HEK293 (cell line): ENCODE measurements around the gene NUMA1.

Experiments used
- CTCF ChIA-PET: fragments of 350-600 bp; formaldehyde crosslinking; extraction: SDS; loops from one replicate; lab custom pipeline; 2021; ENCODE audit warnings: antibody characterized with exemption; lab: Yijun Ruan, JAX
- POLR2A ChIA-PET: fragments of 300-600 bp; formaldehyde crosslinking; extraction: SDS; loops from one replicate; lab custom pipeline; 2020; ENCODE audit warnings: antibody characterized with exemption, inconsistent platforms; lab: Yijun Ruan, JAX
- H3K27ac ChIP-seq: fragments of 200-500 bp; sonication (Bioruptor generic); 2 replicates; pipeline ENCODE4 v1.5.1; 2014; ENCODE audit warnings: low read depth, low read length, control low read depth, inconsistent platforms; ENCODE audit errors: extremely low read depth
- H3K36me3 ChIP-seq, 2 experiments: fragments of 200-500 bp in 1 of 2; sonication (Bioruptor generic) in 1 of 2; 1 replicate in 1 of 2; 2 replicates in 1 of 2; pipeline ENCODE4 v1.5.1; 2014 to 2017; ENCODE audit warnings: inconsistent platforms in 2 of 2, low read length in 2 of 2; ENCODE audit not compliant: control insufficient read depth in 2 of 2, insufficient read depth in 1 of 2
- H3K4me1 ChIP-seq: fragments of 200-500 bp; sonication (Bioruptor generic); 2 replicates; pipeline ENCODE4 v1.5.1; 2014; ENCODE audit warnings: mild to moderate bottlenecking, low read length, inconsistent platforms; ENCODE audit not compliant: control insufficient read depth, insufficient read depth
- H3K4me3 ChIP-seq: 2 replicates; pipeline ENCODE4 v1.5.1; 2011; ENCODE audit warnings: low read depth, mild to moderate bottlenecking, control low read depth, low read length, moderate library complexity
- H3K9me3 ChIP-seq: fragments of 200-500 bp; sonication (Bioruptor generic); 2 replicates; pipeline ENCODE4 v1.5.1; 2014; ENCODE audit warnings: low read depth, low read length, inconsistent platforms; ENCODE audit not compliant: control insufficient read depth, insufficient read depth
- HOXA7 ChIP-seq: sonication (generic); formaldehyde crosslinking; IDR thresholded peaks from 2 replicates; pipeline ENCODE4 v1.8.1; 2022; ENCODE audit warnings: missing genetic modification reagents, borderline replicate concordance
- ZFP3 ChIP-seq: fragments of 450-650 bp; formaldehyde crosslinking; IDR thresholded peaks from 2 replicates; pipeline ENCODE4 v1.5.1; 2016; ENCODE audit warnings: low read depth, missing biosample characterization, missing genetic modification characterization
- ZNF311 ChIP-seq: fragments of 450-650 bp; formaldehyde crosslinking; IDR thresholded peaks from 2 replicates; pipeline ENCODE4 v1.5.1; 2017; ENCODE audit warnings: missing biosample characterization, missing genetic modification characterization, borderline replicate concordance
- ZNF664 ChIP-seq: fragments of 450-650 bp; formaldehyde crosslinking; IDR thresholded peaks from 2 replicates; pipeline ENCODE4 v1.5.1; 2016; ENCODE audit warnings: missing biosample characterization, missing genetic modification characterization
- ZNF792 ChIP-seq: fragments of 450-650 bp; formaldehyde crosslinking; IDR thresholded peaks from 2 replicates; pipeline ENCODE4 v1.5.1; 2016; ENCODE audit warnings: missing biosample characterization, missing genetic modification characterization
- TF ChIP-seq, protein P1 (sequence below): fragments of 450-650 bp; formaldehyde crosslinking; IDR thresholded peaks from 2 replicates; pipeline ENCODE4 v1.5.1; 2017; ENCODE audit warnings: missing biosample characterization, missing genetic modification characterization
- TF ChIP-seq, protein P2 (sequence below): fragments of 450-650 bp; formaldehyde crosslinking; IDR thresholded peaks from 2 replicates; pipeline ENCODE4 v1.5.1; 2016; ENCODE audit warnings: missing biosample characterization, missing genetic modification characterization
- TF ChIP-seq, protein P3 (sequence below): fragments of 450-650 bp; formaldehyde crosslinking; IDR thresholded peaks from 2 replicates; pipeline ENCODE4 v1.5.1; 2016; ENCODE audit warnings: missing biosample characterization, missing genetic modification characterization
- TF ChIP-seq, protein P4 (sequence below): fragments of 450-650 bp; formaldehyde crosslinking; IDR thresholded peaks from 2 replicates; pipeline ENCODE4 v1.5.1; 2017; ENCODE audit warnings: missing biosample characterization, missing genetic modification characterization

Gene NUMA1

DNA sequence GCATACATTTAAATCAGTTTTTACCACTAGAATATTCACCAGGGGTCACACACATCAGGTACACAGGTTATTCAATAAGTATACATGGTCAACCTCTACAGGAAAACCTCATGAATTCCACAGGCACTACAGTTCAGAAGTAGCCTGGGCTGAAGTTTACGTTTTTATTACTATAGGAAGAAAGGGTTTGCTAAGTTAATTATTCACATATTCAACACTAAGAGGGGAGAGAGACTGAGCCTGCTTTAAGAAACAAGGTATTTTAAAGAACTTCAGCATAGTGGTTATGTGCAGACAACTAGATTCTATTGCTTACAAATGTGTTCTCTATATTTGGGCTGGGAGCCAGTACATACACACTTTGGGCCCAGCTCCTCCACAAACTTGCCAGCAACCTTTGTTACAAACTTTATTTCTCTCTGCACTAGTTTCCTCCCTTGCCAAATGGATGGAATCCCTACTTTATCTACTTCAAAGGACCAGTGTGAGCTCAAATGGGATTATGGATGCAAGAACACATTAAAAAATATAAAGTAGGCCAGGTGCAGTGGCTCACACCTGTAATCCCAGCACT, 49.8 kb downstream of the NUMA1 start (continued):
- TF ChIP-seq ZNF311 (tag by site-specific recombination) (no peak), HOXA7 (CRISPR knock-in tag) (no peak)
- TF ChIP-seq, protein P1, sequence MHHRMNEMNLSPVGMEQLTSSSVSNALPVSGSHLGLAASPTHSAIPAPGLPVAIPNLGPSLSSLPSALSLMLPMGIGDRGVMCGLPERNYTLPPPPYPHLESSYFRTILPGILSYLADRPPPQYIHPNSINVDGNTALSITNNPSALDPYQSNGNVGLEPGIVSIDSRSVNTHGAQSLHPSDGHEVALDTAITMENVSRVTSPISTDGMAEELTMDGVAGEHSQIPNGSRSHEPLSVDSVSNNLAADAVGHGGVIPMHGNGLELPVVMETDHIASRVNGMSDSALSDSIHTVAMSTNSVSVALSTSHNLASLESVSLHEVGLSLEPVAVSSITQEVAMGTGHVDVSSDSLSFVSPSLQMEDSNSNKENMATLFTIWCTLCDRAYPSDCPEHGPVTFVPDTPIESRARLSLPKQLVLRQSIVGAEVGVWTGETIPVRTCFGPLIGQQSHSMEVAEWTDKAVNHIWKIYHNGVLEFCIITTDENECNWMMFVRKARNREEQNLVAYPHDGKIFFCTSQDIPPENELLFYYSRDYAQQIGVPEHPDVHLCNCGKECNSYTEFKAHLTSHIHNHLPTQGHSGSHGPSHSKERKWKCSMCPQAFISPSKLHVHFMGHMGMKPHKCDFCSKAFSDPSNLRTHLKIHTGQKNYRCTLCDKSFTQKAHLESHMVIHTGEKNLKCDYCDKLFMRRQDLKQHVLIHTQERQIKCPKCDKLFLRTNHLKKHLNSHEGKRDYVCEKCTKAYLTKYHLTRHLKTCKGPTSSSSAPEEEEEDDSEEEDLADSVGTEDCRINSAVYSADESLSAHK = no peak
- TF ChIP-seq, protein P2, sequence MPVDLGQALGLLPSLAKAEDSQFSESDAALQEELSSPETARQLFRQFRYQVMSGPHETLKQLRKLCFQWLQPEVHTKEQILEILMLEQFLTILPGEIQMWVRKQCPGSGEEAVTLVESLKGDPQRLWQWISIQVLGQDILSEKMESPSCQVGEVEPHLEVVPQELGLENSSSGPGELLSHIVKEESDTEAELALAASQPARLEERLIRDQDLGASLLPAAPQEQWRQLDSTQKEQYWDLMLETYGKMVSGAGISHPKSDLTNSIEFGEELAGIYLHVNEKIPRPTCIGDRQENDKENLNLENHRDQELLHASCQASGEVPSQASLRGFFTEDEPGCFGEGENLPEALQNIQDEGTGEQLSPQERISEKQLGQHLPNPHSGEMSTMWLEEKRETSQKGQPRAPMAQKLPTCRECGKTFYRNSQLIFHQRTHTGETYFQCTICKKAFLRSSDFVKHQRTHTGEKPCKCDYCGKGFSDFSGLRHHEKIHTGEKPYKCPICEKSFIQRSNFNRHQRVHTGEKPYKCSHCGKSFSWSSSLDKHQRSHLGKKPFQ (tag by site-specific recombination) = no peak
- TF ChIP-seq, all 188 proteins: peak for 0

DNA sequence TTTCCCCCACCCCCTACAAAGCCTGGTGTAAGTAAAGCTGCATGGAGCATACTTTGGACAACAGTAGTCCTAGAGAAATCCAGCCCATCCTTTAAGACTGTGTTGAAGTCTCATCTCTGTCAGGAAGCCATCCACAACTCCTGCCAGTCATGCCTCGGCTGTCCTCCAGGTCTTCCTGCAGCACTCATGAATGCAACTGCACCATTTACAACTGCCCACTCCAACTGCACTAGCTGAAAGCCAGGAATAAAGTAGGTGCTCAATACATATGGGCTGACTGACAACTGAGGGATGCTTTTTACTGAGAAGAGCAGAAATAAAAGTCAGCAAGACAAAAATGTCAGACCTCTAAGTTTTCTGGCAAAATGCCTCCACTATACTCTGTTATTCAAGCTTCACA, 54.3 kb downstream of the NUMA1 start:
- no peak overlapping the region for H3K27ac ChIP-seq
- CTCF ChIA-PET = interaction anchor here (0.9 to 7.3 kb wide), 17 partner anchors 9 to 418 kb away, joined by 3 to 184 read pairs (median 9); partner anchors contain the start of genes RNF121 and XNDC1N

DNA sequence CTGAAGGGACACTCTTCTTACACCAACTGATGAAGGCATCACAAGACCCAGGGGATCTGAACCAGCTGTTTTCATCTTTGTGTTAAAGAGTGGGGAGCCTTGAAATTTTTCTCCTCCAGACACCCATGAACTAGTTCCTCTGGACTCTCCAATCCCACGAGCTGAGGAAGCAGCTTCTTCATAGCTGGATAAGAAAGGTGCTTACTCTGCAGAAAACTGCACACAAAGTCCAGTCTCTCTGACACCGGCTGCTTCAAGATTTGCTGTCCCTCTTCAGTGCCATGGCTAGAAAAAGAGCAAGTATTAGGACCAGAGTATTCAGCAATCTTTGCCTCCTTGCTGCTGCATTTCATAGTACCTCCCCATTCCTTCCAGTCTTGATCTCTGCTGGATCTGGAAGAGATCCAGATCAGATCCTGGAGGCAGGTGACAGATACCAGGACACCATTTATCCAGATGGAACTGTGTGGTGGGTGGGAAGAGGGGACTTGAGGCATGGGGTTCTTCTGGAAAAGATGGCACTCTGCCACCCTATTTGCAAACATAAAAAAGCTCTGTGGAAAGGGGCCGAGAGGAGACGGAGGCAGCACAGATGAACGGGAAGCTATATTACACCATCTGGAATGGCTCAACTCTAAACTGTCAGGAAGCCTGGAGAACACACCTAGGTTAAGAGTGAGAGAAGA, 56.1 kb downstream of the NUMA1 start:
- H3K4me1 ChIP-seq = no peaks in the 10 kb centered on the region
- TF ChIP-seq ZFP3 (tag by site-specific recombination) = no peak
- TF ChIP-seq, protein P3, sequence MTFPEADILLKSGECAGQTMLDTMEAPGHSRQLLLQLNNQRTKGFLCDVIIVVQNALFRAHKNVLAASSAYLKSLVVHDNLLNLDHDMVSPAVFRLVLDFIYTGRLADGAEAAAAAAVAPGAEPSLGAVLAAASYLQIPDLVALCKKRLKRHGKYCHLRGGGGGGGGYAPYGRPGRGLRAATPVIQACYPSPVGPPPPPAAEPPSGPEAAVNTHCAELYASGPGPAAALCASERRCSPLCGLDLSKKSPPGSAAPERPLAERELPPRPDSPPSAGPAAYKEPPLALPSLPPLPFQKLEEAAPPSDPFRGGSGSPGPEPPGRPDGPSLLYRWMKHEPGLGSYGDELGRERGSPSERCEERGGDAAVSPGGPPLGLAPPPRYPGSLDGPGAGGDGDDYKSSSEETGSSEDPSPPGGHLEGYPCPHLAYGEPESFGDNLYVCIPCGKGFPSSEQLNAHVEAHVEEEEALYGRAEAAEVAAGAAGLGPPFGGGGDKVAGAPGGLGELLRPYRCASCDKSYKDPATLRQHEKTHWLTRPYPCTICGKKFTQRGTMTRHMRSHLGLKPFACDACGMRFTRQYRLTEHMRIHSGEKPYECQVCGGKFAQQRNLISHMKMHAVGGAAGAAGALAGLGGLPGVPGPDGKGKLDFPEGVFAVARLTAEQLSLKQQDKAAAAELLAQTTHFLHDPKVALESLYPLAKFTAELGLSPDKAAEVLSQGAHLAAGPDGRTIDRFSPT = no peak
- ChIA-PET CTCF (interaction anchor here (0.6 to 7.3 kb wide), 40 partner anchors 9 to 424 kb away, joined by 3 to 184 read pairs (median 8); partner anchors contain the start of genes ANAPC15, CLPB, LAMTOR1 and RNF121), POLR2A (interaction anchor here (1.1 to 1.3 kb wide), 2 partner anchors 81 to 159 kb away, joined by 3 to 4 read pairs; partner anchors contain the start of gene TOMT)
- no peaks in the 10 kb centered on the region for H3K9me3 ChIP-seq
- peaks cover 12 to 85% of the 10 kb centered on the region in 2 experiments; a peak in 2 of 3 replicates for H3K36me3 ChIP-seq
- H3K4me3 ChIP-seq = no peak overlapping the region
- no peak overlapping the region for H3K27ac ChIP-seq

More for the DNA sequence above, 54.3 kb downstream of the NUMA1 start:
- Histone ChIP-seq H3K4me1 (no peaks in the 10 kb centered on the region), H3K4me3 (no peak overlapping the region), H3K9me3 (no peaks in the 10 kb centered on the region)
- TF ChIP-seq ZNF664 (tag by site-specific recombination) = peak; percentile 60; the same call in 1 of the 2 replicates
- TF ChIP-seq, protein P4, sequence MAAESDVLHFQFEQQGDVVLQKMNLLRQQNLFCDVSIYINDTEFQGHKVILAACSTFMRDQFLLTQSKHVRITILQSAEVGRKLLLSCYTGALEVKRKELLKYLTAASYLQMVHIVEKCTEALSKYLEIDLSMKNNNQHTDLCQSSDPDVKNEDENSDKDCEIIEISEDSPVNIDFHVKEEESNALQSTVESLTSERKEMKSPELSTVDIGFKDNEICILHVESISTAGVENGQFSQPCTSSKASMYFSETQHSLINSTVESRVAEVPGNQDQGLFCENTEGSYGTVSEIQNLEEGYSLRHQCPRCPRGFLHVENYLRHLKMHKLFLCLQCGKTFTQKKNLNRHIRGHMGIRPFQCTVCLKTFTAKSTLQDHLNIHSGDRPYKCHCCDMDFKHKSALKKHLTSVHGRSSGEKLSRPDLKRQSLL = no peak
- TF ChIP-seq, all 188 proteins: peak for 1
- peaks cover 11 to 76% of the 10 kb centered on the region in 2 experiments; a peak in 2 of 3 replicates for H3K36me3 ChIP-seq
- POLR2A ChIA-PET = interaction anchor here (0.8 to 2.2 kb wide), 3 partner anchors 14 to 68 kb away, joined by 3 to 9 read pairs (median 3); no protein-coding TSS in a partner anchor

DNA sequence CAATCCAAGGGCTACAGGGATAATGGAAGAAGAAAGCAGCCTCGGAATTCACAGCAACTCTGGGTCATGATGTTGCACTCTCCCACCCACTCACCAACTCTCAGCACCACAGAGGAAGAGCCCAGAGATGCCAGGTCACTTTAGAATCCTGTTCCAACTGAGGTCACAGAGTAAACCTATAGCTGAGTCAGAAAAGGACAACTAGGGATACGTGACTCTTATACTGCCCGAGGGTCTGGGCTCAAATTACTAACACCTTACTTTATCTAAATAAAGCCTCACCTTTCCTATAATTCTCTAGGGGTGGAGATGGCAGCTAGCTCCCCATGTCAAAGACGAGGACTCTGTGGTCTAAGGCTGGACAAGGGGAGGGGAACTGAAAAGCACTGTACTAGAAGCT, 57.0 kb downstream of the NUMA1 start:
- no peak for TF ChIP-seq ZNF792 (tag by site-specific recombination)
- ChIA-PET CTCF (interaction anchor here (0.7 to 7.3 kb wide), 9 partner anchors 9 to 331 kb away, joined by 3 to 184 read pairs (median 15); no protein-coding TSS in a partner anchor), POLR2A (no interaction called here)
- H3K36me3 ChIP-seq = peaks cover 9 to 85% of the 10 kb centered on the region in 2 experiments; a peak in 2 of 3 replicates
- H3K27ac ChIP-seq = no peak overlapping the region
- no peaks in the 10 kb centered on the region for H3K9me3 ChIP-seq
- H3K4me1 ChIP-seq = no peaks in the 10 kb centered on the region
- no peak overlapping the region for H3K4me3 ChIP-seq
